Type B pancreatic cell (in vitro differentiated cells): ENCODE measurements around the gene ARHGEF7. TPM values are rescaled to one million over a fixed set of nuclear protein-coding genes. Genes with fewer than 3 reads are reported as not detected.

Source experiments
- DNase-seq: peaks from one replicate; pipeline ENCODE4 v3.0.0; 2021; ENCODE audit warnings: mixed read lengths; ENCODE audit not compliant: unreplicated experiment; ENCODE audit errors: extremely low spot score
- H3K27ac Mint-ChIP-seq: 2 replicates; pipeline ENCODE4 v1.8.0; 2021; ENCODE audit warnings: mild to moderate bottlenecking, mixed read lengths
- H3K27me3 Mint-ChIP-seq: 2 replicates; pipeline ENCODE4 v1.8.0; 2021; ENCODE audit warnings: mixed read lengths
- H3K36me3 Mint-ChIP-seq: 2 replicates; pipeline ENCODE4 v1.8.0; 2021; ENCODE audit warnings: mixed read lengths
- H3K4me1 Mint-ChIP-seq: one replicate; pipeline ENCODE4 v1.8.0; 2021; ENCODE audit warnings: mixed read lengths; ENCODE audit not compliant: unreplicated experiment
- H3K4me3 Mint-ChIP-seq: 2 replicates; pipeline ENCODE4 v1.8.0; 2021; ENCODE audit warnings: mild to moderate bottlenecking, mixed read lengths
- H3K9me3 Mint-ChIP-seq: 2 replicates; pipeline ENCODE4 v1.8.0; 2021; ENCODE audit warnings: mixed read lengths
- total RNA-seq: library from RNA; stranded (reverse); gene quantifications from 2 replicates; pipeline ENCODE4 v1.2.1, GENCODE V29; 2021; ENCODE audit warnings: low replicate concordance
- TF ChIP-seq, protein P1 (sequence below): fragments of 200-600 bp; sonication (generic); conservative IDR thresholded peaks from 2 replicates; pipeline ENCODE4 v1.5.0; 2021; ENCODE audit warnings: antibody characterized with exemption, mild to moderate bottlenecking

Gene ARHGEF7
- total RNA-seq, 1 donor from 2014 or later = 103 TPM

DNA sequence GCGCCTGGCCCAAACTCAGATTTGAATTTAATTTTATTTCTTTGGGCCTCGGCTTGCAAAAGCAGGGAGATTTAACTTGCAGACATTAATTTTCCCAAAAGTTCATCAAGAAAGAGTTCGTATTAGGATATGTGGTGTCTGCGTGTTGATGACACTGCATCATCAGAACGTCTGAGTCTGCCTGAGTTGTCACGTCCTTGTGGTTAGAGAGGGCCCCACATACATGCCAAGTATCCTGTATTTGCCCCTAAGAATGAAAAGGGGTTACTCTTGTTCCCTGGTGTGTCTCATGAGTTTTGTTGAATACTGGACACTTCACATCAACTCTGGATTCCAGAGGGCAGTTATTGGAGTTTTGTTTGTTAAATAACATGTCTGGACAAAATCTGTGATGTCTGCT is 199.7 kb downstream of the ARHGEF7 start:
- H3K27me3 Mint-ChIP-seq = no peaks in the 10 kb centered on the region
- peaks cover 16% of the 10 kb centered on the region for H3K9me3 Mint-ChIP-seq
- TF ChIP-seq, protein P1, sequence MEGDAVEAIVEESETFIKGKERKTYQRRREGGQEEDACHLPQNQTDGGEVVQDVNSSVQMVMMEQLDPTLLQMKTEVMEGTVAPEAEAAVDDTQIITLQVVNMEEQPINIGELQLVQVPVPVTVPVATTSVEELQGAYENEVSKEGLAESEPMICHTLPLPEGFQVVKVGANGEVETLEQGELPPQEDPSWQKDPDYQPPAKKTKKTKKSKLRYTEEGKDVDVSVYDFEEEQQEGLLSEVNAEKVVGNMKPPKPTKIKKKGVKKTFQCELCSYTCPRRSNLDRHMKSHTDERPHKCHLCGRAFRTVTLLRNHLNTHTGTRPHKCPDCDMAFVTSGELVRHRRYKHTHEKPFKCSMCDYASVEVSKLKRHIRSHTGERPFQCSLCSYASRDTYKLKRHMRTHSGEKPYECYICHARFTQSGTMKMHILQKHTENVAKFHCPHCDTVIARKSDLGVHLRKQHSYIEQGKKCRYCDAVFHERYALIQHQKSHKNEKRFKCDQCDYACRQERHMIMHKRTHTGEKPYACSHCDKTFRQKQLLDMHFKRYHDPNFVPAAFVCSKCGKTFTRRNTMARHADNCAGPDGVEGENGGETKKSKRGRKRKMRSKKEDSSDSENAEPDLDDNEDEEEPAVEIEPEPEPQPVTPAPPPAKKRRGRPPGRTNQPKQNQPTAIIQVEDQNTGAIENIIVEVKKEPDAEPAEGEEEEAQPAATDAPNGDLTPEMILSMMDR = no peak
- no peaks in the 10 kb centered on the region for H3K4me1 Mint-ChIP-seq
- H3K36me3 Mint-ChIP-seq = peaks cover 37% of the 10 kb centered on the region
- no peak overlapping the region for H3K27ac Mint-ChIP-seq
- H3K4me3 Mint-ChIP-seq = no peak overlapping the region
- DNase-seq = peak; percentile 22

DNA sequence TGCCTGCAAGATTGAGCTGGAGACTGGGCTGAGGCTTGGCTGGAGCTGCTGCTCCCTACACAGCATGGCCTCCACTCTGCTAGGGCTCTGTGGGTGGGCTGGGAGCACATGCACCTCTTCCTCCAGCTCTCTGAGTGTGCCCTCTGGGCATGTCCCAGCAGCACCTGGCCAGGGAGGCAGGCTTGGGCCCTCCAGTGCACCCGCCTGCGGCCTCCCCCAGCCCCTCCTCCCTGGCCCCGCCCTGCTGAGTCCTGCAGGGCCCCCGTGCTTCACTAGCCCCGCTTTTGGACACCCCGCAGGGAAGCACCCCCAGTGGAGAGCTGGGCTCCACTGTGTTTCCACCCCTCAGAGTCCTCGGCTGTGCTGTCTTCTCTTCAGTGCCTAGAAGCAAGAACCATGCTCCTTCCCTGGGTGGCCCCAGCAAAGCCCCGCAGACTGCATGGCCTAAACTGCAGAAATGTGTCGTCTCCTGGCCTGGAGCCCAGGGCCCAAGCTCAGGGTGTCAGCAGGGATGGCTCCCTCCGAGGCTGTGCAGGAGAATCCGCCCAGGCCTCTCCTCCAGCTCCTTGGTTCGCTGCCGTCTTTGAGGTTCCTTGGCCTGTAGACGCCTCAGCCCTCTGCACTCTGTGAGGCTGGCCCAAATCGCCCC is 200.4 kb downstream of the ARHGEF7 start:
- Mint-ChIP-seq H3K27me3 (no peaks in the 10 kb centered on the region), H3K4me3 (no peak overlapping the region), H3K27ac (no peak overlapping the region), H3K36me3 (peaks cover 30% of the 10 kb centered on the region), H3K4me1 (no peaks in the 10 kb centered on the region), H3K9me3 (peaks cover 9% of the 10 kb centered on the region)
- TF ChIP-seq, protein P1 = no peak
- DNase-seq = peak; percentile 62

DNA sequence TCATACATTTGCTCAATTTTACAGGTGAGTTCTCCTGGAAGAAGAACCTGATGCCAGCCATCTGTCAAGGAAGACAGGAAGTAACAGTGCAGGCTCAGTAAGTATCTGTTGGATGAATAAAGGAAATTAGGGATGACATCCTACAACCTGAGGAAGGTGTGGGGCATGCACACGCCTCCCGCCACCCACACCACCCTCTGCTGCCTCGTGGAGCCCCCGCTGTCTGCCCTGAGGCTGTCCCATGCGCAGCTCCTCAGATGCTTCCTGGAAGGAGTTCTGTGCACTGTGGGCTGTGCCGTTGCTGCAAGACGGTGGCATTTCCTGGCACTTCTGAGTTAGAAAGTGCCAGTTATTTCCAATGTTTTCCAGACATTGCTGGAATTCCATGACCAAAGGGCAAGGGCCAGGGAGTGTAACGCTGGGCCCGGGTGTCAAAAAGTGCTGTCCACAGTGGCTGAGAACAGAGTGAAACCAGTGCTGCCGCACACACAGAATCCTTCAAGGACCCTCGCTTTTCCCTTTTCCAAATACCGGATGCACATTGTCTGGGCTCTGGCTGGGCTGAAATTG is 201.1 kb downstream of the ARHGEF7 start:
- peak; percentile 49 for DNase-seq
- Mint-ChIP-seq H3K27me3 (no peaks in the 10 kb centered on the region), H3K27ac (no peak overlapping the region), H3K4me3 (no peak overlapping the region), H3K4me1 (no peaks in the 10 kb centered on the region), H3K36me3 (peaks cover 23% of the 10 kb centered on the region), H3K9me3 (peaks cover 4% of the 10 kb centered on the region)
- TF ChIP-seq, protein P1 = no peak

DNA sequence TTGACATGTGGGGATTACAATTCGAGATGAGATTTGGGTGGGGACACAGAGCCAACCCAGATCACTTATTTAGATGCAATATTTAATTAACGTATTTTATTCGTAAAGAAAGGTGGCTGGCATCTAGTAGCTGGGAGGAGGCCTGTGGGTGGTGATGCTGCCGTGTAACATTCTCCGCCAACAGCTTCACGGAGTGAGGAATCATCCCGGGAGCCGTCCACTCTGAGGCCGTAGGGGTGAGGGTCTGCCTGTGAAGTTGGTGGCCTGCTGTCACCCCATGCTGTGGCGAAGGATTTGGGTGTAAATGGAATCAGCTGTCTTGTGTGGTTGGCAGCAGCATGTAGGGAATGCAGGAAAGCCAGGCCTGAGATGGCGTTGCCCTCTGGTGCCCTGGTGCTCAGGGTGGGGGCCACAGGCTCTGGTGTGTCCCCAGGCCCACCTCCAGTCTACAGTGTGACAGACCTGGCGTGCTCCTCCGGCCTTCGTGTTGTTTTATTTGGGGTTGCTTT is 202.0 kb downstream of the ARHGEF7 start:
- H3K4me1 Mint-ChIP-seq = no peaks in the 10 kb centered on the region
- no peak overlapping the region for H3K4me3 Mint-ChIP-seq
- no peak overlapping the region for H3K27ac Mint-ChIP-seq
- no peaks in the 10 kb centered on the region for H3K27me3 Mint-ChIP-seq
- no peaks in the 10 kb centered on the region for H3K9me3 Mint-ChIP-seq
- peaks cover 14% of the 10 kb centered on the region for H3K36me3 Mint-ChIP-seq
- TF ChIP-seq, protein P1 = no peak
- peak; percentile 54 for DNase-seq

DNA sequence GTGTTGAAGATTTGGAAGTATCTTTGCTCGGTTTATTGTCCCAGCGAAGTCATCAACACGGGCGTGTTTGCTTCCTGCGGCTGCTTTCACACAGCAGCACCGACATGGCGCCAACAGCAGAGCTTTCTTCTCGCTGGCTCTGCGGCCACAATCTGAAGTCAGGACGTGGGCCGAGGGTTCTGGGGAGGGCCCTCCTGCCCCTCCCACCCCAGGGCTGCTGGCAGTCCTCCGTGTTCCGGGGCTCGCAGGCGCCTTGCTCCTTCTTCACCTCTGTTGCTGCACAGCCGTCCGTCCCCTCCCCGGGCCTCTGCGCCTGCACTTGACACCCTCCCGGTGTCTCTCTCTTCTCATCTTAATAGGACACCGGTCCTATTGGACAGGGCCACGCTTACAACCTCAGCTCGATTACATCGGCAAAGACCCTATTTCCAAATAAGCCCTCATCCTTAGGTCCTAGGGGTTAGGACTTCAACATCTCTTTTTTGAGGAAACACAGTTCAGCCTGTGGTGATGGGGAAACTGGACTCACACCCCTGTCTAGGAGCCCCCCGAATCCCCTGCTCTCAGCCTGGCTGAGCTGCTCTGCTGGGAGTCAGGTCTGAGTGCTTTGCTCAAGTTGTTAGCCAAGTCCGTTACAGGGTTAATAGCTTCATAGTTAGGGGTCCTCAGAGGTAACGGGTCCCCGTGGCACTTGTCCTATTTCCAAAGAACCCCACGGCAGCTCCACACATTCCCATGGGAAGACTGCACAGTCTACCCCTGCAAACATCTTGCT is 202.6 kb downstream of the ARHGEF7 start:
- peak; percentile 61 for DNase-seq
- H3K9me3 Mint-ChIP-seq = no peaks in the 10 kb centered on the region
- H3K27me3 Mint-ChIP-seq = no peaks in the 10 kb centered on the region
- peaks cover 10% of the 10 kb centered on the region for H3K36me3 Mint-ChIP-seq
- TF ChIP-seq, protein P1 = no peak
- H3K27ac Mint-ChIP-seq = no peak overlapping the region
- no peaks in the 10 kb centered on the region for H3K4me1 Mint-ChIP-seq
- H3K4me3 Mint-ChIP-seq = no peak overlapping the region
